Measurements from ENCODE around the gene TTYH2. TPM values are rescaled to one million over a fixed set of nuclear protein-coding genes. Genes with fewer than 3 reads are reported as not detected.

The TTYH2 gene
- total RNA-seq, 3 donors from 2014 or later (not counting 1 experiment from before 2014, with no cell fraction given) = 4.3 to 7.9 (median 4.8) TPM

- no peaks in the 10 kb centered on the region for H3K27me3 Mint-ChIP-seq (ENCODE audit: low read depth in 2 of 2)
- no peaks in the 10 kb centered on the region for H3K36me3 ChIP-seq (ENCODE audit: control insufficient read depth, insufficient read depth, low read length)
- peaks cover 8% of the 10 kb centered on the region for H3K4me1 ChIP-seq (ENCODE audit: control insufficient read depth, insufficient read depth, low read length)
- 70% methylated on average over 8 of the region's 10 CpGs for WGBS (ENCODE audit: insufficient coverage)
- H3K27ac Mint-ChIP-seq = no peak overlapping the region
- no peaks in the 10 kb centered on the region for H3K36me3 Mint-ChIP-seq
- H3K27me3 ChIP-seq (ENCODE audit: control insufficient read depth, insufficient read depth, low read length) = no peaks in the 10 kb centered on the region
- H3K27ac ChIP-seq (ENCODE audit: low read length) = no peak overlapping the region
- H3K4me3 Mint-ChIP-seq = no peak overlapping the region
- ATAC-seq (no peak), DNase-seq (no peak)
- peaks cover 6 to 11% of the 10 kb centered on the region in 2 donors for H3K4me1 Mint-ChIP-seq
- H3K9me3 ChIP-seq (ENCODE audit: control insufficient read depth, insufficient read depth, low read length) = no peaks in the 10 kb centered on the region
- TF ChIP-seq CTCF (IDR thresholded peaks at IDR 0.05) = no peak
- H3K9me3 Mint-ChIP-seq = no peaks in the 10 kb centered on the region
- H3K4me3 ChIP-seq (ENCODE audit: low read length) = no peak overlapping the region
- intact Hi-C loops (cut with micrococcal nuclease) = loop anchor here (10.0 kb wide), 2 partner anchors 49 to 189 kb away; no protein-coding TSS in a partner anchor
Observed at GRCh38 chr17:74305865-74306654, 92.7 kb downstream of the TTYH2 start.

GRCh38 chr17:74307984-74308773 is 94.8 kb downstream of the TTYH2 start:
- no peaks in the 10 kb centered on the region for H3K27me3 ChIP-seq (ENCODE audit: control insufficient read depth, insufficient read depth, low read length)
- H3K4me3 ChIP-seq (ENCODE audit: low read length) = no peak overlapping the region
- no peaks in the 10 kb centered on the region for H3K9me3 Mint-ChIP-seq
- no peak overlapping the region for H3K27ac Mint-ChIP-seq
- H3K4me1 ChIP-seq (ENCODE audit: control insufficient read depth, insufficient read depth, low read length) = peaks cover 4% of the 10 kb centered on the region
- H3K27me3 Mint-ChIP-seq (ENCODE audit: low read depth in 2 of 2) = no peaks in the 10 kb centered on the region
- H3K4me1 Mint-ChIP-seq = peaks cover 6% of the 10 kb centered on the region in 2 donors
- WGBS (ENCODE audit: insufficient coverage) = 41% methylated on average over 15 of the region's 15 CpGs
- ATAC-seq = no peak
- no peaks in the 10 kb centered on the region for H3K9me3 ChIP-seq (ENCODE audit: control insufficient read depth, insufficient read depth, low read length)
- intact Hi-C loops (cut with micrococcal nuclease) = loop anchor here (10.0 kb wide), 2 partner anchors 47 to 187 kb away; no protein-coding TSS in a partner anchor
- DNase-seq = no peak
- no peak for TF ChIP-seq CTCF (IDR thresholded peaks at IDR 0.05)
- no peak overlapping the region for H3K4me3 Mint-ChIP-seq
- no peaks in the 10 kb centered on the region for H3K36me3 ChIP-seq (ENCODE audit: control insufficient read depth, insufficient read depth, low read length)
- H3K27ac ChIP-seq (ENCODE audit: low read length) = no peak overlapping the region
- H3K36me3 Mint-ChIP-seq = no peaks in the 10 kb centered on the region

GRCh38 chr17:74309902-74310301 is 96.5 kb downstream of the TTYH2 start:
- no peaks in the 10 kb centered on the region for H3K36me3 Mint-ChIP-seq

More at GRCh38 chr17:74309902-74310301, 96.5 kb downstream of the TTYH2 start:
- H3K4me3 Mint-ChIP-seq = no peak overlapping the region
- Histone ChIP-seq H3K36me3 (ENCODE audit: control insufficient read depth, insufficient read depth, low read length) (no peaks in the 10 kb centered on the region), H3K27ac (ENCODE audit: low read length) (no peak overlapping the region), H3K9me3 (ENCODE audit: control insufficient read depth, insufficient read depth, low read length) (no peaks in the 10 kb centered on the region), H3K4me3 (ENCODE audit: low read length) (no peak overlapping the region), H3K27me3 (ENCODE audit: control insufficient read depth, insufficient read depth, low read length) (no peaks in the 10 kb centered on the region), H3K4me1 (ENCODE audit: control insufficient read depth, insufficient read depth, low read length) (peaks cover 4% of the 10 kb centered on the region)
- no peaks in the 10 kb centered on the region for H3K27me3 Mint-ChIP-seq (ENCODE audit: low read depth in 2 of 2)
- ATAC-seq = no peak
- H3K9me3 Mint-ChIP-seq = no peaks in the 10 kb centered on the region
- no peak for TF ChIP-seq CTCF (IDR thresholded peaks at IDR 0.05)
- WGBS (ENCODE audit: insufficient coverage) = 95% methylated on average over 12 of the region's 12 CpGs
- intact Hi-C loops (cut with micrococcal nuclease) = loop anchor here (10.0 kb wide), 2 partner anchors 45 to 185 kb away; no protein-coding TSS in a partner anchor
- peaks cover 6% of the 10 kb centered on the region in 2 donors for H3K4me1 Mint-ChIP-seq
- DNase-seq = no peak
- H3K27ac Mint-ChIP-seq = no peak overlapping the region

Other genes starting within 250 kb of the TTYH2 start
- 100 to 1,000 TPM; 560 to 802 (median 759) TPM for gene RPL38, start 9.9 kb upstream of the TTYH2 start, total RNA-seq
- gene DNAI2, start 60.7 kb downstream of the TTYH2 start, total RNA-seq = 1 to 10 TPM in 2 of 3 donors, under 1 TPM in 1; 0.35 to 1.8 (median 1.2) TPM
- gene KIF19, start 112.7 kb downstream of the TTYH2 start, total RNA-seq = 1 to 10 TPM; 1.7 to 7.1 (median 6.1) TPM
- gene BTBD17, start 148.3 kb downstream of the TTYH2 start, total RNA-seq = under 1 TPM in 1 of 3 donors, not detected in 2; 0.48 TPM
- gene GPR142, start 153.9 kb downstream of the TTYH2 start, total RNA-seq = not detected
- under 1 TPM; 0.26 to 0.60 (median 0.29) TPM for gene GPRC5C, start 218.5 kb downstream of the TTYH2 start, total RNA-seq

Measured in natural killer cell (primary cell).